Measurements from ENCODE around the gene LDLRAD3. TPM values are rescaled to one million over a fixed set of nuclear protein-coding genes. Genes with fewer than 3 reads are reported as not detected.
"Not testable (repeated sequence)": the region's sequence is repeated elsewhere in the genome, so short reads cannot be mapped to it uniquely, and the experiment has no call there.

The LDLRAD3 gene
- polyA plus RNA-seq, 10 donors: 20.7 to 27.0 (median 23.5) TPM

DNA sequence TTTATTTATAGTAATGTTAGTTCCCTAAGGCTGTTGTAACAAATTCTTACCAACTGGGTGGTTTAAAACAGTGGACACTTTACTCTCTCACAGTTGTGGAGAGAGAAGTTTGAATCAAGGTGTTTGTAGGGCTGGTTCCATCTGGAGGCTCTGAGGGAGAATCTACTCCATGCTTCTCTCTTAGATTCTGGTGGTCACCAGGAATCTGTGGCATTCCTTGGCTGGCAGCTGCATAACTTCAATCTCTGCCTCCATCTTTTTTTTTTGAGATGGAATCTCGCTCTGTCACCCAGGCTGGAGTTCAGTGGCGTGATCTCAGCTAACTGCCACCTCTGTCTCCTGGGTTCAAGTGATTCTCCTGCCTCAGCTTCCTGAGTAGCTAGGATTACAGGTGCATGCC, 46.3 kb downstream of the LDLRAD3 start:
- DNase-seq: no peak

DNA sequence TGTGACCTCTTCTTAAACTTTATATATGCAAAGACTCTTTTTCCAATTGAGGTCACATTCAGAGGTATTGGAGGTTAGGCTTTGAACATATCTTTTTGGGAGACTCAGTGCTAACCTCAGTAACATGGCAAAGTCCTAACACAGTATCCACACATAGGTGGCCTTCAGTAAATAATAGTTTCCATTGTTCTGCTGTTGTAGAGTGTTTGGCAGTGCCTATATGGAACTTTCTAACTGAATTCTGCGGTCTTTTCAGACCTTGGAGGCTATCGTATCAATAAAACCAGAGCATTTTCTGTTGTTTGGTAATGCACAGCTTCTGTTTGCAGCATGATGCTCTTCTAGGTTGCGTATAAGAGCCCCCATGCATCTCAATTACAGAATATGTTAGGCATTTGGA, 47.0 kb downstream of the LDLRAD3 start:
- DNase-seq: no peak

DNA sequence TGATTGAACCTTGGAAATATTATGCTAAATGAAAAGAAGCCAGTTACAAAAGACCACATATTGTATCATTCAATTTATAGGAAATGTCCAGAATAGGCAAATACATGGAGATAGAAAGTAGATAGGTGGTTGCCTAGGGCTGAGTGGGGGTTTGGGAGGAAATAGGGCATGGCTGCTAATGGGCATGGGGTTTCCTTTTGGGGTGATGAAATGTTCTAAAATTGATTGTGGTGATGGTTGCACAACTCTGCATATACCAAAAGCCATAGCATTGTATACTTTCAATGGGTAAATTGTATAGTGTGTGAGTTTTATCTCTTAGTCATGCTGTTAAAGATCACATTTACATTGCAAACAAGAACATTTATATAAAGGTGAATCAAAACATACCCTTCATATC, 48.7 kb downstream of the LDLRAD3 start:
- DNase-seq: no peak

DNA sequence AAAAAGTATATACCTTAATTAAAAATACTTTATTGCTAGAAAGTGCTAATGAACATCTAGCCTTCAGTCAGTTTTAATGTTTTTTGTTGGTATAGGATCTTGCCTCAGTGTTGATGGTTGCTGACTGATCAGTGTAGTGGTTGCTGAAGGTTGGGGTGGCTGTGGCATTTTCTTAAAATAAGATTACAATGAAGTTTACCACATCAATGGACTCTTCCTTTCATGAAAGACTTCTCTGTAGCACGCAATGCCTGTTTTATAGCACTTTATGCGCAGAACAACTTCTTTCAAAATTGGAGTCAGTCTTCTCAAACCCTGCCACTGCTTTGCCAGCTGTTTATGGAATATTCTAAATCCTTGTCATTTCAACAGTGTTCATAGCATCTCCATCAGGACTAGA, 50.6 kb downstream of the LDLRAD3 start:
- DNase-seq: no peak

DNA sequence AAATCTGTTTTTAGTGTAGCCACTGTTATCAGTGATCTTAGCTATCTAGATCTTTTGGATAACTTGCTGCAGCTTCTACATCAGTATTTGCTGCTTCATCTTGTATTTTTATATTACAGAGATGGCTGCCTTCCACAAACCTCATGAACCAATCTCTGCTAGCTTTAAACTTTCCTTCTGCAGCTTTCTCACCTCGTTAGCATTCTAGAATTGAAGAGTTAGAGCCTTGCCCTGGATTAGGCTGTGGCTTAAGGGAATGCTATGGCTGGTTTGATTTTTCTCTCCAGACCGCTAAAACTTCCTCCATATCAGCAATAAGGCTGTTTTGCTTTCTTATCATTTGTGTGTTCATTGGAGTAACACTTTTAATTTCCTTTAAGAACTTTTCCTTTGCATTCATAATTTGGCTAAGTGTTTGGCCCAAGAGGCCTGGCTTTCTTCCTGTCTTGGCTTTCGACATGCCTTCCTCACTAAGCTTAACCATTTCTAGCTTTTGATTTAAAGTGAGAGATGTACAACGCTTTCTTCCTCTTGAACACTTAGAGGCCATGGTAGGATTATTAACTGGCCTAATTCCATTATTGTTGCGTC, 51.9 kb downstream of the LDLRAD3 start:
- no peak for DNase-seq

DNA sequence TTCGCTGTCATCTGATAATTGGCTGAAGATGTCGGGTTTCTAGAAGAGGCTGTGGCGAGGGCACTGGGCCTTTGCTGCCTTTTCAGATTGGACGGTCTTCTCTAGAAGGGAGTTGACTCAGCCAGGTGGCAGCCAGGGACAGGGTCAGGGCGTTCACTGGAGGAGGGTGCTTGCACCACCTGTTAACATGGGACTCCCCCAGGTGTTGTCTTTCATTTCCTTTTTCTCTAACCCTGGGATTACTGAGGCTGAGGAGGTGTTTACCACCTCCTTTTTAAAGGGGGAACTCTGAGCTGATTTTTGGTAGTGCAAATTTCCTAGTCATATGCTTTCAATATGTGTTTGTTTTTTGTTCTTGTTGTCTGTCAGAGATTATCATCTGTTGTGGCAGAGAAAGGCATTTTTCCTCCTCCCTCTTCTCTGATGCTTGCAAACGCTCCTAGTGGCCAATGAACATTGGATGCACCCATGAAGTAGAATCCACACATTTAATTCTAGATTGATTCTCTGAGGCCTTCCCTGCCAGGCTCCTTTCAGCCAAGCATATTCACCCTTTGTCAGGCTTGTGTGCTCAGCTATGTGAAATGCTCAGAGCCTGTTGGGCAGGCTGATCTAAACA, 54.1 kb downstream of the LDLRAD3 start:
- DNase-seq: no peak

DNA sequence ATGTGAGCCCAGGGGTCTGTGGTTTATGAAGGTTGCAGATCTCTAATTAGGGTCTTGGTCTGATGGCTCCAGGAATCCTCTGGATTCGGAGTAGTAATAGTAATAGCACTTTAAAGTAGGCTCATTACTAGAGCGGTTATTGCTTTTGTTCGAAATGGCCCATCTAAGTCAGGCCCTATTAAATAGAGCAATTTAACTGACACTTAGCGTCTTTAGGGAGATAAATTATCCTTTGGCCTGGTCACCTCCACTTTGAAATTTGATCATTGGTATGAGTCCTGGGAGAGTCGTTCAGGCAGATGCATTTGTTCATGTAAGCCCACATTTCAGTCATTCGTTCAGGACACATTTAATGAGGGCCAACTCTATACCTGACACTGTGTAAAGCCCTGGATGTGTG, 54.8 kb downstream of the LDLRAD3 start:
- no peak for DNase-seq

DNA sequence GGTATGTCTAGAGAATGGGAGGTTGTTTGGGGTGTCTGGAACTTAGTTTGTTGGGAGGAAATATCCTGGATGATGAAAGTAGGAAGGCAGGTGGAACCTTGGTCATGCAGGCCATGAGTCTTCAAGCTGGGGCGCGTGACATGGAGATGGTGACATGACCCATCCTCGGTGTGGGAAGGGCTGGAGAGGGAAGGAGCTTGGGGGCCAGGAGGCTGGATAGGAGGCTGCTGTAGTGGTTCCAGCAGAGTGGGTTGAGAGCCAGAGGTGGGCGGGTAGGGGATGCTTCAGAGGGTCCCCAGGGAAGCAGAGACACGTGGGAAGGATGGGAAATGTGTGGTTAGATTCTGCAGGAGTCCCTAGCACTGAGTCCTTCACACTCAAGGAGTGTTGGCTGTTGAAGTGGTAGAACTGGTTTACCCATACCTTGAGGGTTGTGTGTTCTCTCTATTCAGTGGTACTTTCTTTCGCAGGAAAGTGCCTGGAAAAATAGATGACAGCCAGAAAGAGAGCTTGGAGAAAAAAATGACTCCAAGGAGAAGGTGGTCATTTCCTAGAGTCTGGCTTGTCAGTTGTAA, 56.8 kb downstream of the LDLRAD3 start:
- DNase-seq: no peak

DNA sequence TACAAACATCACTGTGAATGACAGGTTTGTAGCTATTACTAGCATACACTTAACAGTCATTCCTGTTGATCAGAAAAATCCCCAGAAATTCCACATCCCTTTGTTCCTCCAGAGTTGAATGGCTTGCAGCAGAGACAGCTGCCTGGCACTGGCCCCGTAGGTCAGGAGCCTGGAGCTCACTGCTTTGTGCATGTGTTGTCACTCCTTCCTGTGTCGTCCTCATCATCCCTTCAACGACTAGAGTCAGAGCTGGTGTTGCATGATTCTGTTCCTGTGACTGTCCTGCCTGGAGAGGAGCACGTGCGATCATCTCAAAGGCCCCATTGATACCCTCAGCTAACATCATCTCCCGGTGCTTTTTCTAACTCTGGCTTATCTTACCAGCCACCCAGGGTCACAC, 58.3 kb downstream of the LDLRAD3 start:
- DNase-seq: peak in 2 of 3 donors; percentile 45 to 68

DNA sequence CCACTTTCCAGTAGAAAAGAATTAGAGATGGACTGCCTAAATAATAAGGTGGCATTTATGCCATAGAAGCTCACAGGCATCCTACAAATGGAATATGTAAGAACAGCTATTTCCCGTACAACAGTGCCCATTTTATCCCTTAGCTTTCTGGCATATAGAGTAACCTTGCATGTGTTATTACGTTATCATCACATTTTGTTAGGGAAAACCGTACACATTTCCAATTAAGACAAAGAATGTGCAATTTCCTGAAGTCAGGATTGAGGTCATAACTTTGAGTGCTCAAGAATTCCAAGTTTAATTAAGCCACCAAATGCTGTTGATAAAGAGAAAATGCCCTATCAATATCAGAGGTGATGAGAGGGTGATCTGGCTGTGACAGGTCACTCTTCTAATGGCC, 58.9 kb downstream of the LDLRAD3 start:
- DNase-seq: no peak

DNA sequence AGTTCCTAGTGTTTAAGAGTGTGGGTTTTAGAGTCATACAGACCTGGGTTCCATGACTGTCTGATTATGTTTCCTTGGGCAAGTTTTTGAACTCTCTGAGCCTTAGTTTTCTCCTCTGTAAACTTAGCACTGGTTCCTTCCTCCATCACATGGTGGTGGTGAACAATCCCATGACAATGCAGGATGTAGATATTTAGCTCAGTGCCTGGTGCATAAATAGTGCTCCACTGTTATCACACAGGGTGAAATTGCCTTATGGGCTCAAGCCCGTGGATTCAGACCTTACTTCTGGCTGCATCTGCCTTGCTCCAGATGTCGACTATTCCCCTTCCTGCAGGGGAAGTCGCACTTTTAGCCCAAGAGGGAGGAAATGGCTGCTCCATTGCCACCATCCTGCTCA, 62.7 kb downstream of the LDLRAD3 start:
- no peak for DNase-seq

DNA sequence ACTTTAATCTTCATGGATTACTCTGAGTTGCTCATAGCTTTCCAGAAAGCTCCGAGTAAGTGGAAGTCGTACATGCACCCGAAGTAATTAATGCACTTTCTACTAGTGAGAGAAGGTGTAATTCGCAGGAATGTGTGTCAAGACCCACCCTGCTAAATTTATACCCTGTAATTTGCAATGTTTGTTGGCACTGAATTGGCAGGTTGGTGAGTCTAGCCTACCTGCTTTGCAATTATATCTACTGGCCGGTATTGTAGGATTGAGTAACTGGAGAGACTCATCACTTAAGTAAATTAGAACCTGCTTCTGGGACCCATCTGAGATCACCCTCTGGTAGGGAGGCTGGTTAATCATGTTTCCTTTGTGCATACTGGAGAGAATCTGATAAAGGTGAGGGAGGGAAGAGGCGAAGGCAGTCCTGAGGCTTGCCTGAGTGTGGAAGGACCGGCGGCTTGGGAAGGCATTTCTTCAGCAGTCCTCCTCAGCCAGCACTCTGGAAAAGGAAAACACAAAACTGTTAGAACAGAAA, 63.3 kb downstream of the LDLRAD3 start:
- DNase-seq: no peak

DNA sequence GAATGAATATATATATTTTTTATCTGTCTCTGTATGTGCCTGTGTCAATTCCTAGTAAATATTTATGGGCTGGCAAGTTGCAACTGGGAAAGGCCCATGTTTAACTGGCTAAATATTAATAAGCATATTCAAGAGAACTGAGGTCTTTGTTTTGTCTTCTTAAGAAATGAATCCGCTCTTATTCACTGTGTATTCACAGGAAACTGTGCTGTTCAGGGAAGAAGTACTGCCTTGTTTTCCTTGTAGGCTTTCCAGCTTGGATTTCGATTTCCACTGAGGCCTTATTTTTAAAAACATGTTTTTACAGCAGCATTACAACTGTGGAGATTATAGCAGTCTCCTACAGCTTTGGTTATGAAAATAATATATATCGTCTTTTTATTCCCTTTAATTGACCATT, 64.7 kb downstream of the LDLRAD3 start:
- peak in 2 of 3 donors; percentile 26 to 54 for DNase-seq

DNA sequence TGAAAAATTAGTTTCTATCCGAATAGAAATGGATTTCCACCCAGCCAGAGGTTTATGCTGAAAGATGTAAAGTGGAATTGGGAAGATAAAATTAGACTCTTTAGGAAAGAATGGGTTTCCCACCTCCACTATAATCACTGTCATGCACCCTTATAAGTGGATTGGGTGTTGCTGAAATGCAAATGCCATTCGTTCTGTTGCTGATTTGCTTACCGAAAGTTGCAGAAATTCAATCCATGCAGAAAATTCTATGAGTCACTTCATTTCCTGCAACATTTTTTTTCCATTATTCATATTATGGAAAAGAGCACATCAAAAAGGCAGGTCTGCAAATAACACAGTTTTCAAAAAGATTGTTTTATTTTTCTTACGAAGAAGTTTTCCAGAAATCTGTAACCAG, 65.6 kb downstream of the LDLRAD3 start:
- peak in 2 of 3 donors; percentile 59 to 64 for DNase-seq

DNA sequence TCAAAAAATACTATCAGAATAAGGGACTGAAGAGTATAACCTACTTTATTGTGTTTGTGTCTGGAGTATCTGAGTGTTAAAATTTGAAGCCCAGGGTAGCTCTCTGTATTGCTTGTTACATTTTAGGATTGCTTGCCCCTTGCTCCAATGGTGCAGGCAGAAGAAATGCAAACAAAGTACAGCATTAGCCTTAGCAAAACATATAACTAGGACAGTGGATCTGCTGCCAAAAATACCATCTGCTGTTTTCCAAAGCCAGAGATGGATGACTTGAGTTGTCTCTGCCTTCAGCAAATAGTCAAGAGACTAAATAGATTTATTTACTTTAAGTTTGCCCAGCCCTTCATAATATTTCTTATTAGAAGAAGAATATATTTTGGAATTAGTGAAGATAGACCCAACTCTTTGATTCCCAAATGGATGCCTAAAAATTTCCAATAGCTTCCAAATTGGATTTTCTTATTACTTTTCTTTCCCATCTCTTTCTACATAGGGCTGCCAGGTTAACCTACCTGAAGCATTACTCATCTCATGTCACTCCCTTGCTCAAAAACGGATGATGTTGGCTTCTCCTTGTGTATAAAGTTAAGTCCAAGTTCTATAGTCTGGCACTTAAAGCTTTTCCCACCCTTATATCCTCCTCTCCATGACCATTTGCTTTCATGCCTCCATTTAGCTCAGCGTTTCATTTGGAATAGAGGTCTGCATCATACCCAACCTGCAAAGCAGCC, 66.3 kb downstream of the LDLRAD3 start:
- DNase-seq: peak; percentile 77 to 89 (median 78)

DNA sequence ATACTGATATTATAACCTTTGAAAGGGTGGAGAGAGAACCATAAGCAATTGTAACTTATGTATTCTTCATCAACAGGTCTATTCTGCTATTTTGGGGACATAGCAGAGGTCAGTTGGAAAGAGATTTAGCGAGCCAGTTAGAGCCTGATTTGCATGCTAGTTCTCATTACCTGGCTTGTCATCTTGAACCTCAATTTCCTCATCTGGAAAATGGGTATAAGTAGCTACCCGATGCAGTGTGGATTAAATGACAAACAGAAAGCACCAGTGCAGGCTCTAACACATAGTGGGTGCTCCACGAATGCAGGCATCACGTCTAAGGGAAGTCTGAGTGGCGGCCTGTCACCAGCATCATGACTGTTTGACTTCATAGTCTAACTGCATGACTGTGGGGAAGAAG, 67.7 kb downstream of the LDLRAD3 start:
- no peak for DNase-seq

DNA sequence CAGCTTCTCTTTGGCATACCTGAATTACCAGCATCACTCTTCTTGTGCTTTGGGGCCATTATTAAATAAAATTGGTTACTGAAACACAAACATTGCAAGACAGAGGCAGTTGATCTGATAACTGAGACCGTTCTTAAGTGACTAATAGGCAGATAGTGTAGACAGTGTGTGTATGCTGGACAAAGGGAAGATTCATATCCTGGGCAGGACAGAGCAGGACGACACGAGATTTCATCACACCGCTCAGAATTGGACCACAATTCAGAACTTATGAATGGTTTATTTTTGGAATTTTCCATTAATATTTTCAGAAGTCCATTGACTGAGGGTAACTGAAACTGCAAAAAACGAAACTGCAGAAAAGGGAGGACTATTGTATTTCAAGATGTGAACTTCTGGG, 68.6 kb downstream of the LDLRAD3 start:
- peak; percentile 36 to 70 (median 57) for DNase-seq

DNA sequence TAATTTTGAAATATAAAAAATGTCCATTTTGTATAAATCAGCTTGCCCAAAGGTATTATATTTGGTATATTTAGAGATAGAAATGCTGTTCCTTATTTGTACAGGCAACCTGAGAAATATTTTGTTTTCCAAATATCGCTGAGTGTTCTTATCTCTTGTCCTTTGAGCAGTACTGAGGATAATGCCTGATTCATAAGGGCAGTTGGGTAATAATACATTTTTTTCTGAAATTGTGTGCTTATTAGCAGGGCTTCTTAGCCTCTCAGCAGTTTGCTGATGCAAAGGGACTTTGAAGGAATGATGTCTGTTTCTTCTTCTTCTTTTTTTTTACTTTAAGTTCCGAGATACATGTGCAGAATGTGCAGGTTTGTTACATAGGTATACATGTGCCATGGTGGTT, 69.1 kb downstream of the LDLRAD3 start:
- no peak for DNase-seq

DNA sequence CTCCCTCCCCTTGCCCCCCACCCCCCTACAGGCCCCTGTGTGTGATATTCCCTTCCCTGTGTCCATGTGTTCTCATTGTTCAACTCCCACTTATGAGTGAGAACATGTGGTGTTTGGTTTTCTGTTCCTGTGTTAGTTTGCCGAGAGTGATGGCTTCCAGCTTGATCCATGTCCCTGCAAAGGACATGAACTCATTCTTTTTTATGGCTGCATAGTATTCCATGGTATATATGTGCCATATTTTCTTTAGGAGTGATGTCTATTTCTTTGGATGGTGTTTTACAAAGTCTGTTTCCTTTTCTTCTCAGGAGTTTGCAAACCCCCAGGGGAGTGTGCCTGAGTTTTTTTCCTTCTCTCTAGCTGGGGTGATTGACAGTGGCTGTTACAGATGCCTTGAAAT, 69.6 kb downstream of the LDLRAD3 start:
- not testable (repeated sequence) for DNase-seq

DNA sequence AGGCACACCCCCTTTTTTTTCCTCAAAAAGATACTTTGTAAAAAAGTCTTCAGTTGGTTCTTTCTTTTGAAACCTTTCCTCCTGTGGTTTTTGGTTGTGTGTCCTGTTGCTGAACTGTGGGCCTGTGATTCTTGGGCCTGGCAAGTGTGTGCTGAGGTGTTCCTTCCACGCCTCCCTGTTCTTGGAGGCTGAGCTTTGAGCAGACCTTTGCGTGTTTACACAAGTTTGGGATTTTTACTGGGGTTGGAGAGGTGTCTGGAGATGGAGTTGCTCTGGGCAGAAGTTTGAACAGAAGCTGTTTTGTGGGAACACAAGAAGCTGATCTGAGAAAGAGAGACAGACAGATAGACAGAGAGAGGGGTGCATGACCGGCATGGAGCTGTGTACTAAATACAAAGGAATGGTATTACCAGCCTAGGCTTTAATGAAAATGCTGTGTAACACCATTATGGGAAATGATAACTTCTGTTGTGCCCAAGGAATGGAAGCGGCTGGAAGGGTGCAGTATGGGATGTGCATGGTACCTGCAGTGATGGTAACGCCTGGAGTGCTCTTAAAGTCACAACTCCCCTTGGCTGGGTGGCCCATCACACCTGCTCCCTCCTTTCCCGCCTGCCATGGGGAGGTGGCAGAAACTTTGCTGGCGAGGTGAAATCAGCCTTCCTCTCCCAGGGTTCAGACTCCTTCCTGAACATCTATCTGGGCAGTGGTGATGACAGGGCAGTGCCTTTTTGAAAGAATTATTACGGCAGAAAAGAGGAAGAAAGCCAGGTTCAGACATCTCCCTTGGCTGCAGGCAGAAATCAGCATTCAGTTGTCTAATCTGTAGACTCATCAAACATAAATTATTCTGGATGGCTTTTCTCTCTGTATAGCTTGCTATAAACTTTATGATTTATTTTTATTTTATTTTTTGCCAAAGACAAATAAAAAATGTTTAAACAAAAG, 70.4 kb downstream of the LDLRAD3 start:
- DNase-seq: peak in 1 of 3 donors; percentile 63

DNA sequence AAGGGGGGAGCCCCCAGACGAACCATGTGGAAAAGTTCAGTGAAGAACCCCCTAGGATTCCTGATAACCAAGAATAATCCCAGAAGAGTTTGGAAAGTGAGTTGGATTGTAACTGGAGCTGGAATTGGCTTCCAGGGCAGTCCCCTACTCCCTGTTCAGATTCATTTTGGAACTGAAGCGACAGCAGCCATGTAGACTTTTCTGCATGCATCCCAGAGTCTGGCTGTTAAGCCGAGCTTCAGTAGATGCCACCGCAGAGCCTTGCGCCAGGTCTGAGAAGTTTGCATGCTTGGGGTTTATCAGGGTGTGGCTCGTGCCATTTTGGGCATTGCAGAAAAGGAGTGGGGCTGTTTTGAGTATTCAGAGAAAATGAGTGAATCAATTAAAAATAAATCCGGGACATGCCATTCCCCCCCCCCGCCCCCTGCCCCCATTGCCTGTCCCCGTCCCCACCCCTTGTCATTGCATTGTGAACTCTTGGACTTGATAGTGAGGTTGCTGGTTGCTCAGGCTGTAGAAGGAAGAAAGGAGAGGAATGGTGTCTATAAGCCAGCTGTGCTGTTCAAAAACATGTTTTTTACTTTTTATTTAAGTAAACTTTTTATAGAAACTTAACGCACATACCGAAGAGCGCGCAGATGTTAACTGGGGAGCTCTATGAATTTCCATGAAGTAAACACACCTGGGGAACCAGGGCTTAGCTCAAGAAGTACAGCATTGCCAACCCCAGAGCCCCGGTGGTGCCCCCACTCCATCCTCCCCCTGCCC, 71.2 kb downstream of the LDLRAD3 start:
- DNase-seq: peak; percentile 49 to 85 (median 65)

All from muscle of back (tissue), 11 donors.